A549 (cell line): ENCODE results near the gene ELANE.

Experiments
- CEBPB ChIP-seq, 2 experiments: fragments of >200 bp in 1 of 2; sonication (Bioruptor Twin) in 1 of 2; formaldehyde crosslinking in 1 of 2; IDR thresholded peaks; 2 replicates each; pipeline ENCODE4 v1.6.1; 2012 to 2016
- MAFK ChIP-seq: fragments of 450-650 bp; IDR thresholded peaks from 2 replicates; pipeline ENCODE4 v1.6.1; 2014; ENCODE audit not compliant: partially characterized antibody
- MYC ChIP-seq: IDR thresholded peaks from 2 replicates; pipeline ENCODE4 v1.6.1; 2012; ENCODE audit warnings: mild to moderate bottlenecking, inconsistent platforms, low read length, improper control_type of control experiment, borderline replicate concordance
- POLR2A ChIP-seq: IDR thresholded peaks from 2 replicates; pipeline ENCODE4 v1.6.1; 2012; ENCODE audit warnings: mild to moderate bottlenecking, low read length
- SREBF2 ChIP-seq: fragments of 450-650 bp; IDR thresholded peaks from 2 replicates; pipeline ENCODE4 v1.6.1; 2014; ENCODE audit warnings: mild to moderate bottlenecking, moderate library complexity
- ZC3H11A ChIP-seq: fragments of 450-650 bp; IDR thresholded peaks from 2 replicates; pipeline ENCODE4 v1.6.1; 2014; ENCODE audit warnings: antibody characterized with exemption, mild to moderate bottlenecking
- TF ChIP-seq, protein P1 (sequence below): fragments of >200 bp; sonication (Bioruptor Twin); formaldehyde crosslinking; IDR thresholded peaks from 3 replicates; pipeline ENCODE4 v1.5.1; 2016
- TF ChIP-seq, protein P2 (sequence below): fragments of 450-650 bp; IDR thresholded peaks from 2 replicates; pipeline ENCODE4 v1.6.1; 2014; ENCODE audit warnings: antibody characterized with exemption

DNA sequence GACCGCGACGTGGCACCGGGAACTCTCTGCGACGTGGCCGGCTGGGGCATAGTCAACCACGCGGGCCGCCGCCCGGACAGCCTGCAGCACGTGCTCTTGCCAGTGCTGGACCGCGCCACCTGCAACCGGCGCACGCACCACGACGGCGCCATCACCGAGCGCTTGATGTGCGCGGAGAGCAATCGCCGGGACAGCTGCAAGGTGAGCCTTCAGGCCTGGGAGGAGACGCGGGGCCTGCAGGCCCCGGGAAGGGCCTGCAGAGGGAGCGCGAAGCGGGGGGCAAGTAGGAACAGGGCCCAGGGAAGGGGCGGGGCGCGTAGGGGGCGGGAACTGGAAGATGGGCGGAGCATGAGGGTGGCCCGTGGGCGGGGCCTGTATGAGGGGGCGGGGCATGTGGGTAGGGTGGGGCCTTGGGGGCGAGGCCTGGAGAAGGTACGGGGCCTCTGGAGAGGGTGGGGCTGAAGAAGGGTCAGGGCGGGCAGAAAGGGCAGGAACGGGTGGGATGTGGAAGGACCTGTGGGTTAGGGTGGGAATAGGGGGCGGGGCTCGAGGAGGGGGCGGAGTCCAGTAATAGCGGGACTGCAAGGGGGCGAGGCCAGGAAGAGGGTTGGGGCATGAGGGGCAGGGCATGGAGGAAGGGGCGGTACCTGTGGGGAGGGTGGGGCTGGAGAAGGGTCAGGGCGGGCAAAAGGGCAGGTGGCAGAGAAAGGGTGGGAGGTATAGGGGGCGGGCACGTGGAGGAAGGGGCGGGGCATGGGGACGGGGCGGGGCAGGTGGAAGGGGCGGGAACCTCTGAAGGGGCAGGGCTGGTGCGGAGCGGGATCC is 9.9 kb downstream of the ELANE start:
- TF ChIP-seq MYC (no peak), POLR2A (no peak), MAFK (no peak), CEBPB (IDR thresholded peaks at IDR 0.05) (no peak), ZC3H11A (no peak), SREBF2 (no peak)
- TF ChIP-seq, protein P1, sequence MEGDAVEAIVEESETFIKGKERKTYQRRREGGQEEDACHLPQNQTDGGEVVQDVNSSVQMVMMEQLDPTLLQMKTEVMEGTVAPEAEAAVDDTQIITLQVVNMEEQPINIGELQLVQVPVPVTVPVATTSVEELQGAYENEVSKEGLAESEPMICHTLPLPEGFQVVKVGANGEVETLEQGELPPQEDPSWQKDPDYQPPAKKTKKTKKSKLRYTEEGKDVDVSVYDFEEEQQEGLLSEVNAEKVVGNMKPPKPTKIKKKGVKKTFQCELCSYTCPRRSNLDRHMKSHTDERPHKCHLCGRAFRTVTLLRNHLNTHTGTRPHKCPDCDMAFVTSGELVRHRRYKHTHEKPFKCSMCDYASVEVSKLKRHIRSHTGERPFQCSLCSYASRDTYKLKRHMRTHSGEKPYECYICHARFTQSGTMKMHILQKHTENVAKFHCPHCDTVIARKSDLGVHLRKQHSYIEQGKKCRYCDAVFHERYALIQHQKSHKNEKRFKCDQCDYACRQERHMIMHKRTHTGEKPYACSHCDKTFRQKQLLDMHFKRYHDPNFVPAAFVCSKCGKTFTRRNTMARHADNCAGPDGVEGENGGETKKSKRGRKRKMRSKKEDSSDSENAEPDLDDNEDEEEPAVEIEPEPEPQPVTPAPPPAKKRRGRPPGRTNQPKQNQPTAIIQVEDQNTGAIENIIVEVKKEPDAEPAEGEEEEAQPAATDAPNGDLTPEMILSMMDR: no peak
- TF ChIP-seq, protein P2, sequence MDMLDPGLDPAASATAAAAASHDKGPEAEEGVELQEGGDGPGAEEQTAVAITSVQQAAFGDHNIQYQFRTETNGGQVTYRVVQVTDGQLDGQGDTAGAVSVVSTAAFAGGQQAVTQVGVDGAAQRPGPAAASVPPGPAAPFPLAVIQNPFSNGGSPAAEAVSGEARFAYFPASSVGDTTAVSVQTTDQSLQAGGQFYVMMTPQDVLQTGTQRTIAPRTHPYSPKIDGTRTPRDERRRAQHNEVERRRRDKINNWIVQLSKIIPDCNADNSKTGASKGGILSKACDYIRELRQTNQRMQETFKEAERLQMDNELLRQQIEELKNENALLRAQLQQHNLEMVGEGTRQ: no peak
